ENCODE results near the gene GSX1.

DNA sequence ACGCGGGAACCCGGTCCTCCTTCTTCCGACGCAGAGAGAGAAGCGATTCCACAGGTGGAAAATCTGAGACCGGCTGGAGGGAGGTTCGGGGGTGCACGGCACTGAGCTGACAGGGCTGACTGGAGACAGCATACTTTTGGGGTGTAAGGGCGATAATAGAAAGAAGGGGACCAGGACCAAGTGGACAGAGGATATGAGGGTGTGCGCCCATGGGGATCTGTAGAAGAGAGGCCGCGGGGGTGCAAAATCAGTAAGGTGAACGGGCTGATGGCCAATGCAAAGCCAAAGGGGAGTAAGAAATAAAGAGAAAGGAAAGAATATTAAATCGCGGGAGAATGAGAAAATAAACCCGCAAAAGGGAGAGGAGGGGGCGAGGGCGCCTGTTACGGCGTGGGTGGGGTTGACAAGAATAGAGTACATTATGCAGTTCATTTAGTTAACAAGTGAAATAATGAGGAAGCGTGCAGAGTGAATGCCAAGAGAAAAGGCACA, 336 bp upstream of the GSX1 start:
- TF ChIP-seq POLR2A (IDR thresholded peaks at IDR 0.05; ENCODE audit: low read length) (no peak), GATA1 (IDR thresholded peaks at IDR 0.05; ENCODE audit: low read depth, low read length) (no peak)

All from erythroblast (primary cell).